Breast epithelium (tissue), 4 donors: ENCODE measurements around the gene GON4L. TPM values are rescaled to one million over a fixed set of nuclear protein-coding genes. Genes with fewer than 3 reads are reported as not detected.

Experiments used
- DNase-seq, 2 donors: peaks; one replicate each; pipeline ENCODE4 v3.0.0-alpha.2; 2019; ENCODE audit warnings: low spot score in 2 of 2
- H3K27ac ChIP-seq, 2 donors: fragments of 200-600 bp; sonication (generic) in 1 of 2; one replicate each; pipeline ENCODE4 v1.5.1; 2016 to 2019; ENCODE audit warnings: mild to moderate bottlenecking in 1 of 2
- H3K27me3 ChIP-seq, 2 donors: fragments of 200-600 bp; sonication (generic) in 1 of 2; one replicate each; pipeline versions ENCODE4 v1.5.1 to v1.6.0; 2017 to 2019; ENCODE audit warnings: control low read depth in 1 of 2, mild to moderate bottlenecking in 1 of 2
- H3K36me3 ChIP-seq: fragments of 200-600 bp; one replicate; pipeline ENCODE4 v1.5.1; 2019
- H3K4me1 ChIP-seq, 2 donors: fragments of 200-600 bp; sonication (generic); one replicate each; pipeline ENCODE4 v1.5.1; 2016 to 2019; ENCODE audit warnings: control low read depth in 1 of 2
- H3K4me3 ChIP-seq, 3 donors: fragments of 200-600 bp; sonication (generic); 1 replicate in 2 of 3; 2 replicates in 1 of 3; pipeline ENCODE4 v1.5.1; 2016 to 2019; ENCODE audit warnings: mild to moderate bottlenecking in 3 of 3, moderate library complexity in 2 of 3
- H3K9me3 ChIP-seq, 2 donors: fragments of 200-600 bp; sonication (generic) in 1 of 2; one replicate each; pipeline ENCODE4 v1.5.1; 2016 to 2019; ENCODE audit warnings: control low read depth in 1 of 2
- POLR2A ChIP-seq: fragments of 450-650 bp; IDR thresholded peaks from one replicate; pipeline ENCODE4 v1.6.1; 2016; ENCODE audit warnings: antibody characterized with exemption, mild to moderate bottlenecking, moderate library complexity
- POLR2AphosphoS5 ChIP-seq, 3 donors: sonication (generic); formaldehyde crosslinking; IDR thresholded peaks; one replicate each; pipeline ENCODE4 v1.6.1; 2017; ENCODE audit warnings: antibody characterized with exemption in 3 of 3
- intact Hi-C: fragments of 100-400 bp; cut with DNase I; formaldehyde crosslinking; loops from one replicate; pipeline ENCODE4 v1.15.1; 2023; ENCODE audit warnings: low total_unique reads
- total RNA-seq, 3 donors: library from RNA; depleted of rRNA; stranded (reverse); fragments of >200 nt; gene quantifications; one replicate each; pipeline ENCODE4 v1.1.0, GENCODE V29; 2016
- TF ChIP-seq, protein P1 (sequence below), 3 donors: fragments of 450-650 bp; IDR thresholded peaks; one replicate each; pipeline ENCODE4 v1.5.1; 2016 to 2017; ENCODE audit warnings: antibody characterized with exemption in 3 of 3, mild to moderate bottlenecking in 3 of 3, moderate library complexity in 3 of 3

The GON4L gene
- total RNA-seq, 3 donors from 2014 or later = 33.3 to 56.4 (median 56.1) TPM

DNA sequence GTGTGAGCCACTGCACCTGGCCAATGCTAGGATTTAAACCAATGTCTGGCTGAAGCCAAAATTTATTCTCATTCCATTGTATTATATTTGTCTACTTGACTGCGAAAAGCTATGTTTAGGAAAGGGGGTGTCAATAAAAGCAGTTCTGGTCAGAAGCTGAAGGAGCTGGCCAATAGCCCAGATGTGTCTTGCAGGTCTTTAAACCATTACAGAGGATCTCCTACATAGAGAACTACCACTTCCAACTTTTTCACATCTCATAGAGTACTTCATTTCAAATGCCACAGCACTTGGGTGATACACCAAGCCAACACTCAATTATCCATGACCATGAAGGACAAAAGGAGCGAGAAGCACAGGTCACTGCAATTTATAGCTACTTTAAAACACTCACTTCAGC is 4.9 kb upstream of the GON4L start:
- Histone ChIP-seq H3K4me3 (no peak overlapping the region), H3K27ac (no peak overlapping the region), H3K27me3 (no peaks in the 10 kb centered on the region), H3K4me1 (no peaks in the 10 kb centered on the region), H3K9me3 (no peaks in the 10 kb centered on the region), H3K36me3 (no peaks in the 10 kb centered on the region)
- intact Hi-C loops = no loop called here
- DNase-seq = no peak
- TF ChIP-seq, protein P1, sequence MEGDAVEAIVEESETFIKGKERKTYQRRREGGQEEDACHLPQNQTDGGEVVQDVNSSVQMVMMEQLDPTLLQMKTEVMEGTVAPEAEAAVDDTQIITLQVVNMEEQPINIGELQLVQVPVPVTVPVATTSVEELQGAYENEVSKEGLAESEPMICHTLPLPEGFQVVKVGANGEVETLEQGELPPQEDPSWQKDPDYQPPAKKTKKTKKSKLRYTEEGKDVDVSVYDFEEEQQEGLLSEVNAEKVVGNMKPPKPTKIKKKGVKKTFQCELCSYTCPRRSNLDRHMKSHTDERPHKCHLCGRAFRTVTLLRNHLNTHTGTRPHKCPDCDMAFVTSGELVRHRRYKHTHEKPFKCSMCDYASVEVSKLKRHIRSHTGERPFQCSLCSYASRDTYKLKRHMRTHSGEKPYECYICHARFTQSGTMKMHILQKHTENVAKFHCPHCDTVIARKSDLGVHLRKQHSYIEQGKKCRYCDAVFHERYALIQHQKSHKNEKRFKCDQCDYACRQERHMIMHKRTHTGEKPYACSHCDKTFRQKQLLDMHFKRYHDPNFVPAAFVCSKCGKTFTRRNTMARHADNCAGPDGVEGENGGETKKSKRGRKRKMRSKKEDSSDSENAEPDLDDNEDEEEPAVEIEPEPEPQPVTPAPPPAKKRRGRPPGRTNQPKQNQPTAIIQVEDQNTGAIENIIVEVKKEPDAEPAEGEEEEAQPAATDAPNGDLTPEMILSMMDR (IDR thresholded peaks at IDR 0.05) = no peak
- TF ChIP-seq POLR2AphosphoS5 (IDR thresholded peaks at IDR 0.05) (no peak), POLR2A (no peak)

DNA sequence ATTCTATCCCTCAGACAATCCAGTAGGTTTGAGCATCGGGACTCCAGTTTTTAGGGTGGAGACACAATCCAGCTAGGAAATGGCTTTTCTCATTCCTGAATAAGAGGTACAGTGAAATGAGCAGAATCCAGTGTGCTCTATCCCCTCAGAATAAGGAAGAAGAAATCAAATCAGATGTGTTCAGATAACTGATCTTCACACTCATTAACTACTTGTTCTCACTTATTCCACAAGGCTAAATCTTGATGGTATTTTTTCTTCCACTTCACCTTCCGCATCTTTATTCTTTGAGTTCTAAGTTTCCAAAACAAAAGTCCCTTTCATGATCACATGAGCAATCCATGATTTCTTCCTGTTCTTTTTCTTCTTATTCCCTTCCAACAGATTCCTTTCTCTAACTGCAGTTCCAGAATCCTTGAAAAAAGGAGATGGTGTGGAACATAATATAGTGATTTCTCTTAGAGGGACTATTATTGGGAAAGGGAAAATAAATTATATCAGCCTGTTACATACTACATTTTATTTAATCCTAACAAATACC is 4.0 kb upstream of the GON4L start:
- intact Hi-C loops = no loop called here
- TF ChIP-seq POLR2AphosphoS5 (IDR thresholded peaks at IDR 0.05) (no peak), POLR2A (no peak)
- TF ChIP-seq, protein P1 (IDR thresholded peaks at IDR 0.05) = no peak
- Histone ChIP-seq H3K27ac (peak overlapping the region; percentile 76 to 90), H3K4me1 (no peaks in the 10 kb centered on the region), H3K9me3 (no peaks in the 10 kb centered on the region), H3K36me3 (no peaks in the 10 kb centered on the region), H3K27me3 (no peaks in the 10 kb centered on the region), H3K4me3 (peak overlapping the region in 2 of 3 donors; percentile 54 to 64)
- no peak for DNase-seq

DNA sequence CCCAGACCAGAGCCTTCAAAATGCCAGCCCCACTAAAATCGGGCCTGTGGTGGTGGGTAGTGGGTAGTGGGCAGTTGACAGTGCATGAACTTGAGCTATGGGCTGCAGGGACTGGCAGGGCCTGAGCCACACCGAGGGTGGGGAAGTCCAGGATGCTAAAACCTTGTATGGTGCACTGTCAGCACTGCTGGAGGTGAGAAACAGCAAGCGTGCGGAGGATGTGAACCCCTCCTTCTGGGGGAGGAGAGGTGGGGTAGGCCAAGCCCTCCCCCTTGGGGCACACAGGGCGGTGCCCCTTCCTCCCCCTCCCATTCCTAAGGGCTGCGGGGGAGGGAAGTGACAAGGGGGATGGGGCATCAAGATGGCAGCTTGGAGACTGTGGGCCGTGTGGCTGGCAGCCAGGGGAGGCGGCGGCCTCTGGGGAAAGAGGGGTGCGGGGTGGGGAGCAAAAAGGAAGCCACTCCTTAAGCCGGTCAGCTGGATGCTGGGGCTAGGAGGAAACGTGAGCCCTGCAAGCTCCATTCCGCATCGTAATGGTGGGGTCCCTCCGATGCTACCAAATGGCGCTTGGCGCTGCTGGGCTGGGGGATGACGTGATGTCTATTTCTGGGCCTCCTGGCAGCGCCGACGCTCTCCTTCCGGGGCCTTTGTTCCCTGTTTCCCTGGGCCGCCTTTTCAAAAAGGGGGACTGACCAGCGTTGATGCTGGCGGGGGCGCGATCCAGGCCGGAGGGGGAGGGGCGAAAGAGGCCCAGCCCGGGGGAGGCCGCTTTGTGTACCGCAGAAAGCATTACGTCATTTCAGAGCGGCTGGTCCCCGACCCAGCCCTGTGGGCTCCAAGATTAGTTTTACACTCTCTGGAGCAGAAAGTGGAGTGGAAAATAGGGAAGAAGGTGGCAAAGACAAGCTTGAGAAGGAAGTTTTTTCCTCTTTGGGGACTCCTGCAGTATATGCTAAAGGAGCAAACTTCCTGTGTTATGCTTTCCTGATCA is 3.2 kb upstream of the GON4L start:
- H3K27ac ChIP-seq = peak overlapping the region; percentile 76 to 90
- peak overlapping the region; percentile 40 to 64 (median 54) for H3K4me3 ChIP-seq
- peak in 1 of 2 donors; percentile 37 for DNase-seq
- H3K36me3 ChIP-seq = no peaks in the 10 kb centered on the region
- no peaks in the 10 kb centered on the region for H3K27me3 ChIP-seq
- H3K9me3 ChIP-seq = no peaks in the 10 kb centered on the region
- no peak for TF ChIP-seq POLR2AphosphoS5 (IDR thresholded peaks at IDR 0.05)
- TF ChIP-seq POLR2A = no peak
- TF ChIP-seq, protein P1 (IDR thresholded peaks at IDR 0.05) = no peak
- H3K4me1 ChIP-seq = no peaks in the 10 kb centered on the region
- intact Hi-C loops = no loop called here

DNA sequence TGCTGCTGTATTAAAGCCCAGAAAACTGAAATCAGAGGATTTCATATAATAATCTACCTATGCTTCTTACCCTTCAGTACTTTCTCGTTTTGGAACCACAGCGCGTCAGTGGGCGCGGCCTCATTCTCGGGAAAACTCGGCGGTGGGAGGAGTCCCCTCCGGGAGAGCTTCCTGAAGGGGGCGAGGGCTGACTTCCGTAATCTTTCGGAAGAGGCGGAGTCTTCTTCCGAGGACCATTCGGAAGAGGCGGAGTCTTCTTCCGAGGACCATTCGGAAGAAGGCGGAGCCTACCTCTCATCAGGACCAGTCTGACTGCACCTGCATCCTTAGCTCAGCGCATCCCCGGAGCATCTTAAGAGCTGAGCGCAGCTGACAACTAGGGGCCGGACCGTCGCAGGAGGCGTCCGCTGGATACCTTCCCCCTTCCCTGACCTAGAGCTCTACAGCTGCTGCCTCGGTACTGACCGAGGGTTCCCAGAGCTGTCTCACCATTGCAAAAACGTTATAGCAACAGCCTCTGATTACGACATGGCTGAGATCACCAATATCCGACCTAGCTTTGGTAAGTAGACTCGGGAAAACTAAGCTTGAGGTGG is 2.3 kb upstream of the GON4L start, which contains the start of gene SYT11:
Gene SYT11 (plus strand): TSS at position 334 of the 596 bp plus-strand sequence. CDS start 195 bp downstream, at position 529.
- Histone ChIP-seq H3K9me3 (no peaks in the 10 kb centered on the region), H3K4me1 (no peaks in the 10 kb centered on the region), H3K36me3 (no peaks in the 10 kb centered on the region), H3K27ac (peak within 1 kb of the TSS; percentile 87 to 90), H3K4me3 (peak within 1 kb of the TSS; percentile 40 to 64 (median 54)), H3K27me3 (no peaks in the 10 kb centered on the region)
- TF ChIP-seq, protein P1 (IDR thresholded peaks at IDR 0.05) = no peak
- TF ChIP-seq POLR2AphosphoS5 (IDR thresholded peaks at IDR 0.05) = peak in 1 of 3 donors; percentile 12
- intact Hi-C loops = no loop called here
- DNase-seq = peak; percentile 93 to 94
